Right cardiac atrium (tissue), 5 donors: ENCODE measurements around the gene ZNF664. TPM values are rescaled to one million over a fixed set of nuclear protein-coding genes. Genes with fewer than 3 reads are reported as not detected.

Source experiments
- ATAC-seq, 2 donors: fragments of 200-7000 bp; cut with Tn5 transposase; one replicate each; pipeline versions ENCODE4 v1.8.0 to v1.9.1; 2020; ENCODE audit warnings: moderate library complexity in 2 of 2, mild to moderate bottlenecking in 1 of 2
- DNase-seq, 3 donors: peaks; one replicate each; pipeline ENCODE4 v3.0.0-alpha.2; 2020
- H3K27ac ChIP-seq: one replicate; pipeline ENCODE4 v1.5.1; 2013; ENCODE audit warnings: mild to moderate bottlenecking, low read length, control low read depth, moderate library complexity
- H3K27me3 ChIP-seq: one replicate; pipeline ENCODE4 v1.6.1; 2013; ENCODE audit not compliant: control insufficient read depth, insufficient read depth
- H3K4me1 ChIP-seq: one replicate; pipeline ENCODE4 v1.6.1; 2013; ENCODE audit warnings: low read length; ENCODE audit not compliant: control insufficient read depth, insufficient read depth
- H3K4me3 ChIP-seq: one replicate; pipeline ENCODE4 v1.5.1; 2013; ENCODE audit warnings: low read length, control low read depth
- H3K9me3 ChIP-seq: one replicate; pipeline ENCODE4 v1.6.1; 2013; ENCODE audit warnings: low read length; ENCODE audit not compliant: control insufficient read depth
- WGBS: extraction: QIAGEN DNeasy Blood & Tissue Kit; methylation state at CpG from one replicate; pipeline ENCODE4 v1.1.7; 2013; 5-methylcytosine and 5-hydroxymethylcytosine counted together
- intact Hi-C, 4 donors: fragments of 100-400 bp; cut with DNase I; formaldehyde crosslinking; loops; one replicate each; pipeline versions ENCODE4 v1.11.0 to v1.14.0; 2022 to 2023
- polyA plus RNA-seq: library from polyadenylated mRNA; stranded (reverse); fragments of 200-250 nt; gene quantifications from one replicate; pipeline ENCODE4 v1.2.3, GENCODE V29; 2013
- total RNA-seq, 4 donors: library from RNA; stranded (reverse); fragmentation: NEBNext Ultra II Directional; extraction: Animal tissue kit (Norgen Biotek cat#: 25700); gene quantifications; one replicate each; pipeline ENCODE4 v1.2.1, GENCODE V29; 2021
- donor health status: healthy with polysubstance abuse.
- donor health status: DM: no; HTN: yes; CAD: no.
- donor health status: DM: no; HTN: no; CAD: no.
- donor health status: DM: no; HTN: yes; CAD: no; lungs with severe emphysema.
- donor health status: DM: yes; HTN: yes; CAD: no.

ZNF664 gene
- total and polyA plus RNA-seq, 5 donors: 50.2 to 80.6 (median 76.3) TPM

DNA sequence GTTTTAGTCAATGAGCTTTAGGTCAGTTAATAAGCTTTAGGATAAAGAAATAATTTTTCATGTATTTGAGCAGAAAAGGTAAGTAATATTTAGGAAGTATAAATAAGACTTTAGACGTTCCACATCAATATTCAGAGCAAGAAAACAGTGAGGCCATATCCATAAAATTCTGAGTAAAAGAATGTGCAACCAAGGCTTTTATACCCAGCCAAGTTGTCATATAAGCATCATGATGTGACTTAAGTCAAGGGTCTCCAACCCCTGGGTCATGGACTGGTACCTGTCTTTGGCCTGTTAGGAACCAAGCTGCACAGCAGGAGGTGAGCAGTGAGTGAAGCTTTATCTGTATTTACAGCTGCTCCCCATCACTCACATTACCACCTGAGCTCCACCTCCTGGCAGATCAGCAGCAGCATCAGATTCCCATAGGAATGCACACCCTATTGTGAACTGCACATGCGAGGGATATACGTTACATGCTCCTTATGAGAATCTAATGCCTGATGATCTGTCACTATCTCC, 74.1 kb downstream of the ZNF664 start:
- Histone ChIP-seq H3K4me3 (no peak overlapping the region), H3K9me3 (no peaks in the 10 kb centered on the region), H3K27ac (no peak overlapping the region), H3K27me3 (no peaks in the 10 kb centered on the region), H3K4me1 (no peaks in the 10 kb centered on the region)
- WGBS: 94% methylated on average over 3 of the region's 3 CpGs
- DNase-seq (no peak), ATAC-seq (no peak)
- intact Hi-C loops: no loop called here

DNA sequence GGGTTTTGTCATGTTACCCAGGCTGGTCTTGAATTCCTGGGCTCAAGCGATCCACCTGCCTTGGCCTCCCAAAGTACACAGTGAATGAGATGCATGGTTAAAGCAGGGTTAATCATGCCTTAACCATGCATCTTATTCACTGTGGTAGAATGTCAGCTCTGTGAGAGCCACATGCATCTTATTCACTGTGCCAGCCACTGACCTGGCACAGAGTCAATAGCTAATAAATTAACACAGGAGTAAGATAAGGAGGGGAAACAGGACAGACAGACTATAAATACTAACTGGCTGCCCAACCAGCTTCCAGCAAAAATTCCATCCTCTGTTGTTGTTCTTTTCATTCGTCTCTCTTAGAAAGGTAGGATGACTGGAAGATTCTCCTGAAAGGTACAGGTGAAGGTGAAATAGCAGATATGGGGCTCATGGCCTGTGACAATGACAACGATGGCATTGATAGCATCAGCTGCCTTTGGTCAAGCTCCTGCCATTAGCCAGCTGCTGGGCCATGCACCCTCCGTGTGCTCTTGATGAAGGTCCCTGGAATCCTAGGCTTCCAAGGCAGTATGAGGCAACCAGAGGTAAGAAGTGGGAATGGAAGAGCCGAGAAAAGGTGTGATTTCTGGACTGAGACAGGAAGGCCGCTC, 76.6 kb downstream of the ZNF664 start:
- intact Hi-C loops: loop anchor here (5.0 kb wide), 3 partner anchors 273 to 723 kb away; no protein-coding TSS in a partner anchor
- Histone ChIP-seq H3K27me3 (no peaks in the 10 kb centered on the region), H3K27ac (no peak overlapping the region), H3K4me1 (no peaks in the 10 kb centered on the region), H3K4me3 (no peak overlapping the region), H3K9me3 (no peaks in the 10 kb centered on the region)
- WGBS: 77% methylated on average over 6 of the region's 6 CpGs
- ATAC-seq (peak in 1 of 2 donors; percentile 25), DNase-seq (no peak)

DNA sequence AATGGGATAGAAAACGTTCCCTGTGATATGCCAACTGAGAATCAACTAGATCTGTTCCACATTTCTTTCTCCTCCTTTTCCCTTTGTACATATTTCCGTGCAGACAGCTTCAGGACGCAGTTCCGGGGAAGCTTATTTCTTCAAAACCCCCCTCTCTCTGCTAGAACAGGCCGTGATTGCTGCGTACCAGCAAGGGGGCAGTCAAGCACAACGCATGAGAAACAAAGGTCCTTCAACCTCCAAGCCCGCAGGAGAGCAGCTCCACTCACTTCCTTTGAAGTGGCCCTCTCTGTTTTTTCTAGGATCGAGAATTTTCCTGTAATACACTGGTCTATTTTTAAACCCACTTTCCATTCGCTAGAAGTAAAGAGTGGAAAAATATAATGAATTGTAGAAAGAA, 80.8 kb downstream of the ZNF664 start:
- ATAC-seq (peak; percentile 93 to 94), DNase-seq (peak; percentile 51 to 83 (median 68))
- WGBS: 9% methylated on average over 10 of the region's 10 CpGs
- Histone ChIP-seq H3K27me3 (no peaks in the 10 kb centered on the region), H3K4me3 (no peak overlapping the region), H3K4me1 (no peaks in the 10 kb centered on the region), H3K27ac (no peak overlapping the region), H3K9me3 (no peaks in the 10 kb centered on the region)
- intact Hi-C loops: loop anchor here (5.0 kb wide), 3 partner anchors 268 to 718 kb away; no protein-coding TSS in a partner anchor

DNA sequence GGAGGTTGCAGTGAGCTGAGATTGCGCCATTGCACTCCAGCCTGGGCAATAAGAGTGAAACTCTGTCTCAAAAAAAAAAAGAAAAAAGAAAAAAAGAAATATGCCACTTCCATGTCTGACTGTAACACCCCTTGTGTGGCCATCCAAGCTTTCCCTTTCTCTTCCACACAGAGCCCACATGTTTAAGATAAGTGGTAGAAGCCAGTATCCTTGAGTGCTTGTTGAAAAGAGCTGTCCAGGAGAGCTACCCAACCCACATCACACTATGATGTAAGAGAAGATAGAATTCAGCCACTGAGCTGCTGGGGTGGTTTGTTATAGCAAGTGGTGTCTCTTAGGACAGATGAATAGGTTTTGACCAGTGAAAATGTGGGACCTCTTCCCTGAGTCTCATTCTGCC, 82.1 kb downstream of the ZNF664 start:
- no peak for DNase-seq
- ATAC-seq: no peak
- no peak overlapping the region for H3K4me3 ChIP-seq
- H3K4me1 ChIP-seq: no peaks in the 10 kb centered on the region
- no peaks in the 10 kb centered on the region for H3K27me3 ChIP-seq
- intact Hi-C loops: loop anchor here in 3 of 4 donors (5.0 kb wide), 2 partner anchors 262 to 267 kb away; no protein-coding TSS in a partner anchor
- no peak overlapping the region for H3K27ac ChIP-seq
- WGBS: 100% methylated on average over 1 of the region's 1 CpG
- H3K9me3 ChIP-seq: no peaks in the 10 kb centered on the region

DNA sequence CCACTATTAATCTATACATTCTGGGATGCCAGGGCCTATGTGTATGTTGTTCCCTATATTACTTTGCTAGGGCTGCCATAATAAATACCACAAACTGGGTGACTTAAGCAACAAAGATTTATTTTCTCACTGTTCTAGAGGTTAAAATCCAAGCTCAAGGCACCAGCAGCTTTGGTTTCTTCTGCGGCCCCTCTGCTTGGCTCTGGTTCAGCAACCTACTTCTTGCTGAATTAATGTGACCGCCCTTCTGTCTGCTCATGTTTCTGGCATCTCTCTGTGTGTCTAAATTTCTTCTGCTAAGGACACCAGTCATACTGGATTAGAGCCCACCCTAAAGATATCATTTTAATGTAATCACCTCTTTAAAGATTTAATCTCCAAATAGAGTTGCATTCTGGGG, 84.7 kb downstream of the ZNF664 start:
- H3K27ac ChIP-seq: no peak overlapping the region
- H3K4me3 ChIP-seq: no peak overlapping the region
- 89% methylated on average over 2 of the region's 2 CpGs for WGBS
- intact Hi-C loops: loop anchor here in 3 of 4 donors (5.0 kb wide), 2 partner anchors 260 to 265 kb away; no protein-coding TSS in a partner anchor
- no peaks in the 10 kb centered on the region for H3K4me1 ChIP-seq
- ATAC-seq (no peak), DNase-seq (no peak)
- no peaks in the 10 kb centered on the region for H3K9me3 ChIP-seq
- H3K27me3 ChIP-seq: no peaks in the 10 kb centered on the region

DNA sequence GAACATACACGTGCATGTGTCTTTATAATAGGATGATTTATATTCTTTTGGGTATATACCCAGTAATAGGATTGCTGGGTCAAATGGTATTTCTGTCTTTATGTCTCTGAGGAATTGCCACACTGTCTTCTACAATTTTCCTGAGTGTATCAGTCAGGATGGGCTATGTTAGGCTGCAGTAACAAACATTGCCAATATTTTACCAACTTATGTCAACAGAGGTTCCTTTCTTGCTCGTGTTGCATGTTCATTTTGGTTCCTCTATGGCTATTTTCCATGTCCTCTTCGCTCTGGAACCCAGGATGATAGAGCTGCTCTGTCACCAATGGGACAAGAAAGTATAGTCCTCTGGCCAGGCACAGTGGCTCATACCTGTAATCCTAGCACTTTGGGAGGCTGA, 86.7 kb downstream of the ZNF664 start:
- no peak for ATAC-seq
- intact Hi-C loops: loop anchor here in 3 of 4 donors (5.0 kb wide), 2 partner anchors 258 to 263 kb away; no protein-coding TSS in a partner anchor

More for the DNA sequence above, 86.7 kb downstream of the ZNF664 start:
- no peaks in the 10 kb centered on the region for H3K4me1 ChIP-seq
- no peak overlapping the region for H3K27ac ChIP-seq
- 94% methylated on average over 3 of the region's 3 CpGs for WGBS
- no peaks in the 10 kb centered on the region for H3K27me3 ChIP-seq
- DNase-seq: no peak
- H3K4me3 ChIP-seq: no peak overlapping the region
- H3K9me3 ChIP-seq: no peaks in the 10 kb centered on the region

Other genes starting within 250 kb of the ZNF664 start
- gene DNAH10, start 210.9 kb upstream of the ZNF664 start, total RNA-seq: under 1 TPM in 3 of 4 donors, not detected in 1; 0.06 to 0.09 (median 0.06) TPM
- gene DNAH10, start 210.9 kb upstream of the ZNF664 start, polyA plus RNA-seq: 0.11 TPM
- gene CCDC92, start 384 bp upstream of the ZNF664 start, total RNA-seq: 10 to 100 TPM; 47.5 to 64.4 (median 52.4) TPM
- gene CCDC92, start 384 bp upstream of the ZNF664 start, polyA plus RNA-seq: 80.0 TPM